IMR-90 (cell line): ENCODE measurements around the gene SHISA3. TPM values are rescaled to one million over a fixed set of nuclear protein-coding genes. Genes with fewer than 3 reads are reported as not detected.

Experiments
- ATAC-seq: fragments of 200-7000 bp; cut with Tn5 transposase; 2 replicates; pipeline ENCODE4 v1.9.1; 2020; ENCODE audit warnings: low read depth, mild to moderate bottlenecking, moderate library complexity
- Bru-seq: library from RNA; stranded (reverse); fragments of 400-500 nt; gene quantifications from one replicate; lab custom pipeline; 2021; lab: Mats Ljungman, UMichigan
- BruChase-seq, 2 experiments: library from RNA; stranded (reverse); fragments of 400-500 nt; gene quantifications; one replicate each; lab custom pipeline; 2021; lab: Mats Ljungman, UMichigan
- BruUV-seq: library from RNA; stranded (reverse); fragments of 400-500 nt; replicated peaks from 2 replicates; lab custom pipeline; 2021; lab: Mats Ljungman, UMichigan
- CTCF ChIA-PET: fragments of 300-600 bp; formaldehyde crosslinking; extraction: SDS; loops from one replicate; lab custom pipeline; 2021; ENCODE audit warnings: antibody characterized with exemption; lab: Yijun Ruan, JAX
- POLR2A ChIA-PET: fragments of 300-600 bp; sonication (Branson Sonifier 250); formaldehyde crosslinking; loops from one replicate; lab custom pipeline; 2022; ENCODE audit warnings: antibody characterized with exemption; ENCODE audit not compliant: unreplicated experiment; lab: Charles Lee
- DNase-seq: peaks from one replicate; pipeline ENCODE4 v3.0.0; 2013
- H2AFZ ChIP-seq: replicated peaks from 2 replicates; pipeline ENCODE3; 2013; ENCODE audit warnings: low read length, mild to moderate bottlenecking; ENCODE audit not compliant: poor library complexity
- H2AK5ac ChIP-seq: 2 replicates; pipeline ENCODE4 v1.6.1; 2013; ENCODE audit warnings: low read depth, low read length, inconsistent platforms
- H2AK9ac ChIP-seq: replicated peaks from 2 replicates; pipeline ENCODE3; 2013; ENCODE audit warnings: mild to moderate bottlenecking, low read depth, low read length, moderate library complexity; ENCODE audit not compliant: poor library complexity
- H2BK120ac ChIP-seq: 2 replicates; pipeline ENCODE4 v1.6.1; 2013; ENCODE audit warnings: low read depth, low read length, inconsistent platforms
- H2BK15ac ChIP-seq: 3 replicates; pipeline ENCODE4 v1.6.1; 2013; ENCODE audit warnings: low read depth, low read length, inconsistent platforms
- H2BK20ac ChIP-seq: 2 replicates; pipeline ENCODE4 v1.6.1; 2013; ENCODE audit warnings: low read depth, mild to moderate bottlenecking, inconsistent platforms, low read length, moderate library complexity
- H2BK5ac ChIP-seq: 2 replicates; pipeline ENCODE4 v1.6.1; 2013; ENCODE audit warnings: mild to moderate bottlenecking, low read depth, low read length, inconsistent platforms; ENCODE audit not compliant: poor library complexity, severe bottlenecking
- H3K14ac ChIP-seq: replicated peaks from 2 replicates; pipeline ENCODE4 v1.6.1; 2013; ENCODE audit warnings: low read depth, low read length, inconsistent platforms
- H3K18ac ChIP-seq: 2 replicates; pipeline ENCODE4 v1.6.1; 2013; ENCODE audit warnings: low read depth, low read length, control low read depth
- H3K23ac ChIP-seq: 2 replicates; pipeline ENCODE4 v1.6.1; 2013; ENCODE audit warnings: low read depth, low read length, inconsistent platforms
- H3K27ac ChIP-seq: 2 replicates; pipeline ENCODE4 v1.5.1; 2013; ENCODE audit warnings: mild to moderate bottlenecking, control low read depth, low read length; ENCODE audit not compliant: insufficient read depth
- H3K27me3 ChIP-seq: 2 replicates; pipeline ENCODE4 v1.6.1; 2013; ENCODE audit warnings: low read length; ENCODE audit not compliant: control insufficient read depth, insufficient read depth
- H3K36me3 ChIP-seq: 2 replicates; pipeline ENCODE4 v1.6.1; 2013; ENCODE audit warnings: low read length, mixed read lengths; ENCODE audit not compliant: control insufficient read depth, insufficient read depth
- H3K4ac ChIP-seq: 2 replicates; pipeline ENCODE4 v1.6.1; 2013; ENCODE audit warnings: low read depth, low read length, inconsistent platforms
- H3K4me1 ChIP-seq: 2 replicates; pipeline ENCODE4 v1.6.1; 2013; ENCODE audit warnings: low read length, mixed read lengths; ENCODE audit not compliant: control insufficient read depth, insufficient read depth
- H3K4me2 ChIP-seq: 2 replicates; pipeline ENCODE4 v1.6.1; 2013; ENCODE audit warnings: low read depth, mild to moderate bottlenecking, control low read depth, low read length, moderate library complexity
- H3K4me3 ChIP-seq: 2 replicates; pipeline ENCODE4 v1.5.1; 2013; ENCODE audit warnings: low read depth, mild to moderate bottlenecking, control low read depth, low read length, moderate library complexity; ENCODE audit not compliant: insufficient read depth
- H3K56ac ChIP-seq: 2 replicates; pipeline ENCODE4 v1.6.1; 2013; ENCODE audit warnings: low read length, inconsistent platforms; ENCODE audit not compliant: insufficient read depth; ENCODE audit errors: extremely low read depth
- H3K79me1 ChIP-seq, 2 experiments: 2 replicates each; pipeline ENCODE4 v1.6.1; 2013; ENCODE audit warnings: low read length in 2 of 2, inconsistent platforms in 1 of 2, low read depth in 1 of 2
- H3K9ac ChIP-seq: 2 replicates; pipeline ENCODE4 v1.6.1; 2013; ENCODE audit warnings: low read depth, low read length, control low read depth
- H3K9me1 ChIP-seq: 2 replicates; pipeline ENCODE4 v1.6.1; 2013; ENCODE audit warnings: low read length, inconsistent platforms; ENCODE audit not compliant: insufficient read depth
- H3K9me3 ChIP-seq: 2 replicates; pipeline ENCODE4 v1.6.1; 2013; ENCODE audit warnings: low read length; ENCODE audit not compliant: control insufficient read depth, insufficient read depth
- H4K20me1 ChIP-seq: 2 replicates; pipeline ENCODE4 v1.6.1; 2013; ENCODE audit warnings: low read length, inconsistent platforms; ENCODE audit not compliant: insufficient read depth
- H4K5ac ChIP-seq: 2 replicates; pipeline ENCODE4 v1.6.1; 2013; ENCODE audit warnings: mild to moderate bottlenecking, low read depth, low read length, control low read depth
- H4K8ac ChIP-seq, 2 experiments: 2 replicates each; pipeline ENCODE4 v1.6.1; 2013; ENCODE audit warnings: low read depth in 2 of 2, low read length in 2 of 2, control low read depth in 1 of 2, inconsistent platforms in 1 of 2
- H4K91ac ChIP-seq: 2 replicates; pipeline ENCODE4 v1.6.1; 2013; ENCODE audit warnings: low read depth, low read length, inconsistent platforms; ENCODE audit not compliant: insufficient read depth
- BHLHE40 ChIP-seq: fragments of 150-350 bp; IDR thresholded peaks from 2 replicates; pipeline ENCODE4 v1.6.1; 2016; ENCODE audit warnings: mild to moderate bottlenecking, low read depth, low read length
- CHD1 ChIP-seq: IDR thresholded peaks from 2 replicates; pipeline ENCODE4 v1.6.1; 2012; ENCODE audit warnings: low read depth, low read length, improper control_type of control experiment
- CTCF ChIP-seq: conservative IDR thresholded peaks from 2 replicates; pipeline ENCODE4 v1.5.1; 2012; ENCODE audit warnings: mild to moderate bottlenecking, low read depth, low read length, improper control_type of control experiment
- ELK1 ChIP-seq: fragments of 150-350 bp; IDR thresholded peaks from 2 replicates; pipeline ENCODE4 v1.6.1; 2016; ENCODE audit warnings: low read depth, mild to moderate bottlenecking, low read length, moderate library complexity, borderline replicate concordance
- MAFK ChIP-seq: IDR thresholded peaks from 2 replicates; pipeline ENCODE4 v1.6.1; 2012; ENCODE audit warnings: low read depth, low read length, improper control_type of control experiment
- MAZ ChIP-seq: IDR thresholded peaks from 2 replicates; pipeline ENCODE4 v1.6.1; 2012; ENCODE audit warnings: low read depth, mild to moderate bottlenecking, low read length, improper control_type of control experiment, moderate library complexity, borderline replicate concordance
- MXI1 ChIP-seq: IDR thresholded peaks from 2 replicates; pipeline ENCODE4 v1.6.1; 2012; ENCODE audit warnings: low read depth, mild to moderate bottlenecking, low read length, moderate library complexity, borderline replicate concordance
- RFX5 ChIP-seq: IDR thresholded peaks from 2 replicates; pipeline ENCODE4 v1.8.0; 2012; ENCODE audit warnings: low read depth, mild to moderate bottlenecking, low read length, moderate library complexity
- SMC3 ChIP-seq: fragments of 150-350 bp; IDR thresholded peaks from 2 replicates; pipeline ENCODE4 v1.6.1; 2016; ENCODE audit warnings: low read depth, mild to moderate bottlenecking, antibody characterized with exemption, low read length, moderate library complexity
- USF2 ChIP-seq: fragments of 150-350 bp; IDR thresholded peaks from 2 replicates; pipeline ENCODE4 v1.6.1; 2017; ENCODE audit warnings: mild to moderate bottlenecking, antibody characterized with exemption, low read length, low read depth
- whole genome bisulfite sequencing, 2 experiments: methylation state at CpG; one replicate each; pipeline versions ENCODE4 v1.1.5 to v1.1.7; 2013; ENCODE audit warnings: missing lambda C conversion rate in 2 of 2; ENCODE audit not compliant: insufficient read length in 1 of 2; ENCODE audit errors: extremely low coverage in 2 of 2; 5-methylcytosine and 5-hydroxymethylcytosine counted together
- dilution Hi-C: fragments of 300-500 bp; cut with HindIII; formaldehyde crosslinking; loops from one replicate; pipeline ENCODE4 v1.14.3; 2018; ENCODE audit warnings: low sequenced_read_pairs; ENCODE audit not compliant: unreplicated experiment
- in situ Hi-C: fragments of 300-500 bp; cut with MboI; formaldehyde crosslinking; loops from 3 replicates; pipeline ENCODE4 v1.14.3; 2019; ENCODE audit warnings: low sequenced_read_pairs, inconsistent platforms, mixed read lengths
- intact Hi-C: fragments of 100-400 bp; cut with micrococcal nuclease; formaldehyde crosslinking; loops from 2 replicates; pipeline ENCODE4 v1.10.0; 2022
- long read RNA-seq: library from polyadenylated mRNA; unstranded; transcript quantifications from one replicate; pipeline ENCODE4 v2.0.0, GENCODE V29; 2021; ENCODE audit not compliant: unreplicated experiment
- polyA plus RNA-seq, 3 experiments: library from polyadenylated mRNA; depleted of rRNA; stranded (reverse); fragments of >200 nt; gene quantifications; 2 replicates each; pipeline ENCODE4 v1.2.3, GENCODE V29; 2012; ENCODE audit warnings: low replicate concordance in 1 of 3
- total RNA-seq: library from RNA; depleted of rRNA; stranded (reverse); fragments of >200 nt; gene quantifications from 2 replicates; pipeline ENCODE4 v1.2.3, GENCODE V29; 2012; rRNA removed

Gene SHISA3
- total RNA-seq (under 0.01 and 0.18 TPM in 2 replicates), polyA plus RNA-seq (2012; rRNA removed) (0.77 and 0.85 TPM in 2 replicates), Bru-seq, nascent RNA (percentile 79 among the genes with signal in this experiment), BruChase-seq, experiment 1, labeled RNA remaining after a 6-hour chase (percentile 85 among the genes with signal in this experiment), BruChase-seq, experiment 2, labeled RNA remaining after a 2-hour chase (percentile 89 among the genes with signal in this experiment)
- 0.10 and 1.1 TPM in 2 replicates for polyA plus RNA-seq (2012; cell fraction: cytosol; rRNA removed)
- polyA plus RNA-seq (2012; cell fraction: nucleus; rRNA removed; ENCODE audit: low replicate concordance): 0.44 and 0.59 TPM in 2 replicates
- long read RNA-seq, transcript SHISA3-201 (2 exons, 1,971 nt): major isoform, 63 of 78 reads
- long read RNA-seq, partial matches to known transcripts: 15 of 78 reads
- long read RNA-seq, other reads (novel, unspliced or antisense): 0 of 78 reads

GRCh38 chr4:42396752-42397634 lies at the start of gene SHISA3:
SHISA3 (plus strand) TSS chr4:42397488; CDS start chr4:42398057, 569 bp downstream.
- H3K9me3 ChIP-seq: no peaks in the 10 kb centered on the region
- H2AK9ac ChIP-seq: no peak within 1 kb of the TSS
- peak within 1 kb of the TSS; percentile 69 for H3K4me2 ChIP-seq
- H3K23ac ChIP-seq: peak within 1 kb of the TSS; percentile 47; the same call in 1 of the 2 replicates
- peaks cover 13% of the 10 kb centered on the region; the same call in 1 of the 2 replicates for H3K36me3 ChIP-seq
- H2AK5ac ChIP-seq: peak within 1 kb of the TSS; percentile 38
- WGBS, 2 experiments: 0% methylated on average over 8 of the region's 61 CpGs; no CpG with 5 or more reads in 1 of the 2 experiments
- H3K9ac ChIP-seq: peak within 1 kb of the TSS; percentile 80
- no peak within 1 kb of the TSS for H2BK20ac ChIP-seq
- H3K4ac ChIP-seq: peak within 1 kb of the TSS; percentile 68; the same call in 1 of the 2 replicates
- BruUV-seq: no TSS peak
- H3K18ac ChIP-seq: peak within 1 kb of the TSS; percentile 36; the same call in 1 of the 2 replicates
- no peaks in the 10 kb centered on the region for H3K9me1 ChIP-seq
- H3K56ac ChIP-seq: no peak within 1 kb of the TSS
- peaks cover 0 to 3% of the 10 kb centered on the region in 2 experiments; a peak in 1 of 4 replicates for H3K79me1 ChIP-seq
- H3K27me3 ChIP-seq: peaks cover 2% of the 10 kb centered on the region; the same call in 1 of the 2 replicates
- POLR2A ChIA-PET: no interaction called here
- no peaks in the 10 kb centered on the region for H3K4me1 ChIP-seq
- ATAC-seq (peak; percentile 55), DNase-seq (no peak)
- H4K5ac ChIP-seq: no peak within 1 kb of the TSS; the same call in 1 of the 2 replicates
- no peak within 1 kb of the TSS for H2BK5ac ChIP-seq
- peak within 1 kb of the TSS; percentile 13 for H2BK120ac ChIP-seq
- H3K4me3 ChIP-seq: peak within 1 kb of the TSS; percentile 78
- H2BK15ac ChIP-seq: 0 out of 3 replicates have a peak within 1 kb of the TSS, but pooled peaks have one; percentile 25
- CTCF ChIA-PET: interaction anchor here (1.1 to 1.4 kb wide), 3 partner anchors 26 to 122 kb away, joined by 3 read pairs; no protein-coding TSS in a partner anchor
- dilution Hi-C loops: no loop called here
- peak within 1 kb of the TSS; percentile 28 for H3K27ac ChIP-seq
- no peak within 1 kb of the TSS for H3K14ac ChIP-seq
- H4K8ac ChIP-seq: peak within 1 kb of the TSS; percentile 42 to 51; a peak in 1 of 4 replicates
- in situ Hi-C loops: no loop called here
- H2AFZ ChIP-seq: peak within 1 kb of the TSS; percentile 87
- intact Hi-C loops: no loop called here
- peak within 1 kb of the TSS; percentile 43 for H4K91ac ChIP-seq
- no peaks in the 10 kb centered on the region for H4K20me1 ChIP-seq
- TF ChIP-seq RFX5: no peak
- no peak for TF ChIP-seq USF2
- TF ChIP-seq CHD1: no peak
- TF ChIP-seq CTCF: no peak
- TF ChIP-seq MXI1: no peak
- TF ChIP-seq SMC3: no peak
- TF ChIP-seq ELK1: no peak
- TF ChIP-seq MAFK: no peak
- TF ChIP-seq BHLHE40: no peak
- TF ChIP-seq MAZ: no peak
